Measurements from ENCODE around the gene CEBPG. TPM values are rescaled to one million over a fixed set of nuclear protein-coding genes. Genes with fewer than 3 reads are reported as not detected.

The CEBPG gene
- polyA plus RNA-seq, 1 donor from 2014 or later: 67.5 TPM

- Histone ChIP-seq H2AFZ (ENCODE audit: low read depth, low read length) (no peak overlapping the region), H3K9ac (ENCODE audit: low read length) (no peak overlapping the region), H3K79me2 (replicated peaks; ENCODE audit: insufficient read depth, low read length) (no peaks in the 10 kb centered on the region), H3K9me3 (ENCODE audit: low read length) (no peaks in the 10 kb centered on the region), H3K27me3 (ENCODE audit: insufficient read depth, low read depth, low read length) (no peaks in the 10 kb centered on the region), H3K4me2 (ENCODE audit: low read length) (no peak overlapping the region), H4K20me1 (ENCODE audit: insufficient read depth) (no peaks in the 10 kb centered on the region), H3K4me3 (ENCODE audit: low read length) (no peak overlapping the region), H3K27ac (ENCODE audit: low read length) (no peak overlapping the region), H3F3A (ENCODE audit: insufficient read depth, low read length, poor library complexity, severe bottlenecking) (no peaks in the 10 kb centered on the region), H3K36me3 (ENCODE audit: insufficient read depth, low read length) (no peaks in the 10 kb centered on the region), H3K9me2 (ENCODE audit: insufficient read depth, low read length) (no peaks in the 10 kb centered on the region)
- TF ChIP-seq CTCF (IDR thresholded peaks at IDR 0.05; ENCODE audit: poor library complexity, severe bottlenecking) (no peak), RAD21 (conservative IDR thresholded peaks at IDR 0.05) (no peak), TAF1 (IDR thresholded peaks at IDR 0.05; ENCODE audit: low read depth) (no peak)
- TF ChIP-seq, protein P1, sequence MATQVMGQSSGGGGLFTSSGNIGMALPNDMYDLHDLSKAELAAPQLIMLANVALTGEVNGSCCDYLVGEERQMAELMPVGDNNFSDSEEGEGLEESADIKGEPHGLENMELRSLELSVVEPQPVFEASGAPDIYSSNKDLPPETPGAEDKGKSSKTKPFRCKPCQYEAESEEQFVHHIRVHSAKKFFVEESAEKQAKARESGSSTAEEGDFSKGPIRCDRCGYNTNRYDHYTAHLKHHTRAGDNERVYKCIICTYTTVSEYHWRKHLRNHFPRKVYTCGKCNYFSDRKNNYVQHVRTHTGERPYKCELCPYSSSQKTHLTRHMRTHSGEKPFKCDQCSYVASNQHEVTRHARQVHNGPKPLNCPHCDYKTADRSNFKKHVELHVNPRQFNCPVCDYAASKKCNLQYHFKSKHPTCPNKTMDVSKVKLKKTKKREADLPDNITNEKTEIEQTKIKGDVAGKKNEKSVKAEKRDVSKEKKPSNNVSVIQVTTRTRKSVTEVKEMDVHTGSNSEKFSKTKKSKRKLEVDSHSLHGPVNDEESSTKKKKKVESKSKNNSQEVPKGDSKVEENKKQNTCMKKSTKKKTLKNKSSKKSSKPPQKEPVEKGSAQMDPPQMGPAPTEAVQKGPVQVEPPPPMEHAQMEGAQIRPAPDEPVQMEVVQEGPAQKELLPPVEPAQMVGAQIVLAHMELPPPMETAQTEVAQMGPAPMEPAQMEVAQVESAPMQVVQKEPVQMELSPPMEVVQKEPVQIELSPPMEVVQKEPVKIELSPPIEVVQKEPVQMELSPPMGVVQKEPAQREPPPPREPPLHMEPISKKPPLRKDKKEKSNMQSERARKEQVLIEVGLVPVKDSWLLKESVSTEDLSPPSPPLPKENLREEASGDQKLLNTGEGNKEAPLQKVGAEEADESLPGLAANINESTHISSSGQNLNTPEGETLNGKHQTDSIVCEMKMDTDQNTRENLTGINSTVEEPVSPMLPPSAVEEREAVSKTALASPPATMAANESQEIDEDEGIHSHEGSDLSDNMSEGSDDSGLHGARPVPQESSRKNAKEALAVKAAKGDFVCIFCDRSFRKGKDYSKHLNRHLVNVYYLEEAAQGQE (IDR thresholded peaks at IDR 0.05; ENCODE audit: borderline replicate concordance): no peak
Observed at GRCh38 chr19:33390101-33390907, 16.8 kb downstream of the CEBPG start.

DNA sequence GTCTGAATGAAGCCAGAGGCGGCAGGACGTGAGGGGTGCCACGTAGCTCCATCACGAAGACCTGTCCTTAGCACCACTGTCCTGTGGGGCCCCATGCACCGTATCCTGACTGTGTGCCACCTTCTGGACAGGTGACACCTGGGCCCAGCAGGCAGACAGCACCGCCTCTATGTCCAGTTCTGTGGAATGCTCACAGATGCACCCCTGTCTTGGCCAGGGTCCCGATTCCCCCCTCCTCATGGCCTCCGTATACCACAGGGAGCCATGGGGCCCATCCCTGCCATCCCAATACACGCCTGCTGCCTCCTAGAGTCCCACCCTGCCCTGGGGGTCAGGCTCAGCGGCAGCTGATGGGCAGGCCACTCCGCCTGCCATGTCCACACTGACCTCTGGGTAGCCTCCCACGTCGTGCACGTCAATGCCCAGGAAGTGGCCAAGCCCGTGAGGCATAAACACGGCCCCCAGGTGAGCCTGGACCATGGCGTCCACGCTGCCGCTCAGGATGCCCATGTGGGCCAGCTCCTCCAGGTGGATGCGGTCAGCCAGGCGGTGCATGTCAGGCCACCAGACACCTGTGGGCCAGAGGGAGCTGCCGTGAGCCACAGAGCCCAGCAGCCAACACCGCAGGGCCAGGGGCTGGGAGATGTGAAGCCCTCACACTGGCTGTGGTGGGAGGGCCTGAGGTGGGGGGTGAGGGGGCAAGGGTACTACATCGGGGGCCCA lies 17.6 kb downstream of the CEBPG start:
- no peaks in the 10 kb centered on the region for H3K27me3 ChIP-seq (ENCODE audit: insufficient read depth, low read depth, low read length)
- no peak overlapping the region for H3K9ac ChIP-seq (ENCODE audit: low read length)
- no peaks in the 10 kb centered on the region for H3F3A ChIP-seq (ENCODE audit: insufficient read depth, low read length, poor library complexity, severe bottlenecking)
- no peak overlapping the region for H2AFZ ChIP-seq (ENCODE audit: low read depth, low read length)
- H3K79me2 ChIP-seq (replicated peaks; ENCODE audit: insufficient read depth, low read length): no peaks in the 10 kb centered on the region
- no peak overlapping the region for H3K4me3 ChIP-seq (ENCODE audit: low read length)
- H4K20me1 ChIP-seq (ENCODE audit: insufficient read depth): no peaks in the 10 kb centered on the region
- no peak overlapping the region for H3K4me2 ChIP-seq (ENCODE audit: low read length)
- no peaks in the 10 kb centered on the region for H3K9me2 ChIP-seq (ENCODE audit: insufficient read depth, low read length)
- H3K9me3 ChIP-seq (ENCODE audit: low read length): no peaks in the 10 kb centered on the region
- no peak overlapping the region for H3K27ac ChIP-seq (ENCODE audit: low read length)
- TF ChIP-seq EP300 (conservative IDR thresholded peaks at IDR 0.05; ENCODE audit: poor library complexity, severe bottlenecking) (no peak), EZH2 (IDR thresholded peaks at IDR 0.05; ENCODE audit: borderline replicate concordance, insufficient read depth, low read length, poor library complexity, severe bottlenecking) (no peak), SMC3 (conservative IDR thresholded peaks at IDR 0.05; ENCODE audit: poor library complexity) (no peak), POLR2AphosphoS5 (IDR thresholded peaks at IDR 0.05) (no peak), CTCF (IDR thresholded peaks at IDR 0.05; ENCODE audit: poor library complexity, severe bottlenecking) (no peak), RAD21 (conservative IDR thresholded peaks at IDR 0.05) (no peak), MXI1 (conservative IDR thresholded peaks at IDR 0.05; ENCODE audit: poor library complexity, severe bottlenecking) (no peak), TAF1 (IDR thresholded peaks at IDR 0.05; ENCODE audit: low read depth) (no peak)
- TF ChIP-seq, protein P1 (IDR thresholded peaks at IDR 0.05; ENCODE audit: borderline replicate concordance): no peak
- no peaks in the 10 kb centered on the region for H3K36me3 ChIP-seq (ENCODE audit: insufficient read depth, low read length)
